HepG2 (cell line): ENCODE results near the gene AQP6. TPM values are rescaled to one million over a fixed set of nuclear protein-coding genes. Genes with fewer than 3 reads are reported as not detected.

Source experiments
- AKAP8 ChIP-seq: sonication (generic); formaldehyde crosslinking; IDR thresholded peaks from 2 replicates; pipeline ENCODE4 v1.5.1; 2020; ENCODE audit warnings: mild to moderate bottlenecking, missing genetic modification reagents
- CEBPB ChIP-seq: IDR thresholded peaks from 2 replicates; pipeline ENCODE4 v1.6.1; 2011; ENCODE audit warnings: low read depth, low read length, improper control_type of control experiment, borderline replicate concordance
- NCOA2 ChIP-seq: sonication (generic); formaldehyde crosslinking; IDR thresholded peaks from 2 replicates; pipeline ENCODE4 v1.8.0; 2022; ENCODE audit warnings: inconsistent platforms
- SALL1 ChIP-seq: sonication (generic); formaldehyde crosslinking; IDR thresholded peaks from 2 replicates; pipeline ENCODE4 v1.8.0; 2022; ENCODE audit warnings: mild to moderate bottlenecking, missing genetic modification reagents
- SOX6 ChIP-seq, 2 experiments: fragments of 450-650 bp in 1 of 2; sonication (generic) in 1 of 2; formaldehyde crosslinking in 1 of 2; IDR thresholded peaks; 2 replicates each; pipeline versions ENCODE4 v1.4.0 to v1.6.1; 2017 to 2020; ENCODE audit warnings: antibody characterized with exemption in 1 of 2, mild to moderate bottlenecking in 1 of 2, missing genetic modification reagents in 1 of 2
- STAT5B ChIP-seq: sonication (generic); formaldehyde crosslinking; IDR thresholded peaks from 2 replicates; pipeline ENCODE4 v1.4.0; 2020; ENCODE audit warnings: missing genetic modification reagents
- TCF12 ChIP-seq, 2 experiments: fragments of 450-650 bp in 1 of 2; sonication (generic) in 1 of 2; formaldehyde crosslinking in 1 of 2; IDR thresholded peaks; 2 replicates each; pipeline versions ENCODE4 v1.6.1 to v1.8.0; 2017 to 2022; ENCODE audit warnings: antibody characterized with exemption in 1 of 2, mild to moderate bottlenecking in 1 of 2, missing genetic modification reagents in 1 of 2, moderate library complexity in 1 of 2
- ZBTB38 ChIP-seq: sonication (generic); formaldehyde crosslinking; IDR thresholded peaks from 2 replicates; pipeline ENCODE4 v1.5.1; 2020; ENCODE audit warnings: mild to moderate bottlenecking, missing genetic modification reagents
- ZNF224 ChIP-seq: sonication (generic); formaldehyde crosslinking; IDR thresholded peaks from 2 replicates; pipeline ENCODE4 v1.5.0; 2020; ENCODE audit warnings: mild to moderate bottlenecking, missing genetic modification reagents
- ZNF292 ChIP-seq: sonication (generic); formaldehyde crosslinking; IDR thresholded peaks from 2 replicates; pipeline ENCODE4 v1.8.1; 2022; ENCODE audit warnings: mild to moderate bottlenecking, low read depth, missing genetic modification reagents, borderline replicate concordance
- ZNF549 ChIP-seq: sonication (generic); formaldehyde crosslinking; IDR thresholded peaks from 2 replicates; pipeline ENCODE4 v1.5.0; 2020; ENCODE audit warnings: missing genetic modification reagents
- ZNF589 ChIP-seq: sonication (generic); formaldehyde crosslinking; conservative IDR thresholded peaks from 2 replicates; pipeline ENCODE4 v1.8.0; 2022; ENCODE audit warnings: mild to moderate bottlenecking, moderate library complexity, missing genetic modification reagents
- ZNF83 ChIP-seq: sonication (generic); formaldehyde crosslinking; IDR thresholded peaks from 2 replicates; pipeline ENCODE4 v1.4.0; 2020; ENCODE audit warnings: missing genetic modification reagents, mild to moderate bottlenecking, borderline replicate concordance
- ZSCAN12 ChIP-seq: sonication (generic); formaldehyde crosslinking; IDR thresholded peaks from 2 replicates; pipeline ENCODE4 v1.9.0; 2021; ENCODE audit warnings: mild to moderate bottlenecking, missing genetic modification reagents
- polyA plus RNA-seq, 8 experiments: library from polyadenylated mRNA; depleted of rRNA in 3 of 8; stranded (reverse) in 7 of 8; unstranded in 1 of 8; fragments of >200 nt; fragmentation: Illumina TruSeq in 4 of 8; extraction: Trizol in 4 of 8; gene quantifications; 2 replicates each; pipeline versions ENCODE4 v1.2.1 to v1.2.3, GENCODE V29; 2011 to 2016; ENCODE audit warnings: low read depth in 4 of 8, missing spikeins in 1 of 8, mixed read lengths in 1 of 8; ENCODE audit not compliant: insufficient read depth in 1 of 8
- total RNA-seq, 5 experiments: library from RNA; depleted of rRNA; stranded (reverse); fragments of >200 nt; fragmentation: Illumina TruSeq; extraction: Trizol; gene quantifications; 2 replicates each; pipeline ENCODE4 v1.2.3, GENCODE V29; 2016; ENCODE audit warnings: low read depth in 1 of 5
- TF ChIP-seq, protein P1 (sequence below): sonication (generic); formaldehyde crosslinking; IDR thresholded peaks from 2 replicates; pipeline ENCODE4 v1.8.0; 2022; ENCODE audit warnings: missing genetic modification reagents, mild to moderate bottlenecking, borderline replicate concordance
- TF ChIP-seq, protein P2 (sequence below): sonication (generic); formaldehyde crosslinking; conservative IDR thresholded peaks from 2 replicates; pipeline ENCODE4 v1.4.0; 2020; ENCODE audit warnings: mild to moderate bottlenecking, missing genetic modification reagents, moderate library complexity
- TF ChIP-seq, protein P3 (sequence below): sonication (generic); formaldehyde crosslinking; IDR thresholded peaks from 2 replicates; pipeline ENCODE4 v1.4.0; 2020; ENCODE audit warnings: low read depth, missing genetic modification reagents
- TF ChIP-seq, protein P4 (sequence below): sonication (generic); formaldehyde crosslinking; conservative IDR thresholded peaks from 2 replicates; pipeline ENCODE4 v1.4.0; 2020; ENCODE audit warnings: missing genetic modification reagents

The AQP6 gene
- total and polyA plus RNA-seq, 2 of the 13 experiments (the other 11 are each of a cell fraction or from before 2014, with no cell fraction given) = 0.32 to 1.3 TPM

DNA sequence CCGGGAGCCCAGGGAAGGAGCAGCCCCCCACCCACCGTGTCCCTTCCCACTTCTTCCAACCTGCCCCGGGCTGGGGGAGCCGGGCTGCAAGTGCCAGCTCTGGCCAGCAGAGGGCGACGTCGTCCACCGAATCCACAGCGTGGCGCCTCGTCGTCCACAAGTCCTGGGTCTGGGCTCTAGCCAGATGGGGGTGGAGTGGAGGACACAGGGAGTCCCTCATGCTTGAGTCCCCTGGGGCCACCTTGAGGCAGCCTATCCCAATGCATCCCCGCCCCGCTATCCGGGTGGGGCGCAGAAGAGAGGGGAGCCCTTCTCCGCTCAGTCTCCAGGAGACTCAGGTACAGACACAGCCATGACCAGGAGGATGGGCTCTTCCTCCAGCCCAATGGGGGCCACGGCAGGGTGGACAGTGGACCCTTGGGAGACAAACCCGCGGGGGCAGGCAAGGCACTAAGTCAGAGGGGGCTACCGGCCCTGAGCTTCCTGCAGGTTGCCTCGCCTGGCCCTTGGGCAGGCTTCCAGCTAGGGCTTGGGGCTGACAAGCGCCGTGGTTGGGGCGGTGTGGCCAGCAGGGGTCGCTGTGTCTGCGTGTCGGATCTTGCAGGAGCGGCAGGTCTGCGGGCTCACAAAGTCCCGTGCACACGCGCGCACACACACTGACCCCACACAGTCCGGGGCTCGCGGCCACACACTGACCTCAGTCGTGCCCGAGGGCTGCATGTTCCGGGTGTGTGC, 5.5 kb upstream of the AQP6 start (continued):
- TF ChIP-seq, protein P1, sequence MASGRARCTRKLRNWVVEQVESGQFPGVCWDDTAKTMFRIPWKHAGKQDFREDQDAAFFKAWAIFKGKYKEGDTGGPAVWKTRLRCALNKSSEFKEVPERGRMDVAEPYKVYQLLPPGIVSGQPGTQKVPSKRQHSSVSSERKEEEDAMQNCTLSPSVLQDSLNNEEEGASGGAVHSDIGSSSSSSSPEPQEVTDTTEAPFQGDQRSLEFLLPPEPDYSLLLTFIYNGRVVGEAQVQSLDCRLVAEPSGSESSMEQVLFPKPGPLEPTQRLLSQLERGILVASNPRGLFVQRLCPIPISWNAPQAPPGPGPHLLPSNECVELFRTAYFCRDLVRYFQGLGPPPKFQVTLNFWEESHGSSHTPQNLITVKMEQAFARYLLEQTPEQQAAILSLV (CRISPR knock-in tag) = peak; percentile 23; the same call in 1 of the 2 replicates
- TF ChIP-seq ZNF83 (0 out of 2 replicates have a peak, but pooled peaks have one; percentile 27), ZNF224 (CRISPR knock-in tag) (peak; percentile 29; the same call in 1 of the 2 replicates), ZBTB38 (CRISPR knock-in tag) (peak; percentile 59; the same call in 1 of the 2 replicates), TCF12 (IDR thresholded peaks at IDR 0.05) (no peak), TCF12 (CRISPR knock-in tag; IDR thresholded peaks at IDR 0.05) (no peak), NCOA2 (no peak), ZSCAN12 (no peak), ZNF292 (CRISPR knock-in tag) (peak; percentile 36; the same call in 1 of the 2 replicates), SALL1 (CRISPR knock-in tag) (0 out of 2 replicates have a peak, but pooled peaks have one; percentile 33), STAT5B (CRISPR knock-in tag) (0 out of 2 replicates have a peak, but pooled peaks have one; percentile 41), ZNF589 (no peak), CEBPB (no peak), ZNF549 (CRISPR knock-in tag) (no peak), AKAP8 (CRISPR knock-in tag) (no peak), SOX6 (IDR thresholded peaks at IDR 0.05) (no peak), SOX6 (CRISPR knock-in tag; IDR thresholded peaks at IDR 0.05) (peak; percentile 54)
- TF ChIP-seq, protein P2, sequence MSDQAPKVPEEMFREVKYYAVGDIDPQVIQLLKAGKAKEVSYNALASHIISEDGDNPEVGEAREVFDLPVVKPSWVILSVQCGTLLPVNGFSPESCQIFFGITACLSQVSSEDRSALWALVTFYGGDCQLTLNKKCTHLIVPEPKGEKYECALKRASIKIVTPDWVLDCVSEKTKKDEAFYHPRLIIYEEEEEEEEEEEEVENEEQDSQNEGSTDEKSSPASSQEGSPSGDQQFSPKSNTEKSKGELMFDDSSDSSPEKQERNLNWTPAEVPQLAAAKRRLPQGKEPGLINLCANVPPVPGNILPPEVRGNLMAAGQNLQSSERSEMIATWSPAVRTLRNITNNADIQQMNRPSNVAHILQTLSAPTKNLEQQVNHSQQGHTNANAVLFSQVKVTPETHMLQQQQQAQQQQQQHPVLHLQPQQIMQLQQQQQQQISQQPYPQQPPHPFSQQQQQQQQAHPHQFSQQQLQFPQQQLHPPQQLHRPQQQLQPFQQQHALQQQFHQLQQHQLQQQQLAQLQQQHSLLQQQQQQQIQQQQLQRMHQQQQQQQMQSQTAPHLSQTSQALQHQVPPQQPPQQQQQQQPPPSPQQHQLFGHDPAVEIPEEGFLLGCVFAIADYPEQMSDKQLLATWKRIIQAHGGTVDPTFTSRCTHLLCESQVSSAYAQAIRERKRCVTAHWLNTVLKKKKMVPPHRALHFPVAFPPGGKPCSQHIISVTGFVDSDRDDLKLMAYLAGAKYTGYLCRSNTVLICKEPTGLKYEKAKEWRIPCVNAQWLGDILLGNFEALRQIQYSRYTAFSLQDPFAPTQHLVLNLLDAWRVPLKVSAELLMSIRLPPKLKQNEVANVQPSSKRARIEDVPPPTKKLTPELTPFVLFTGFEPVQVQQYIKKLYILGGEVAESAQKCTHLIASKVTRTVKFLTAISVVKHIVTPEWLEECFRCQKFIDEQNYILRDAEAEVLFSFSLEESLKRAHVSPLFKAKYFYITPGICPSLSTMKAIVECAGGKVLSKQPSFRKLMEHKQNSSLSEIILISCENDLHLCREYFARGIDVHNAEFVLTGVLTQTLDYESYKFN (CRISPR knock-in tag) = 0 out of 2 replicates have a peak, but pooled peaks have one; percentile 12
- TF ChIP-seq, protein P3, sequence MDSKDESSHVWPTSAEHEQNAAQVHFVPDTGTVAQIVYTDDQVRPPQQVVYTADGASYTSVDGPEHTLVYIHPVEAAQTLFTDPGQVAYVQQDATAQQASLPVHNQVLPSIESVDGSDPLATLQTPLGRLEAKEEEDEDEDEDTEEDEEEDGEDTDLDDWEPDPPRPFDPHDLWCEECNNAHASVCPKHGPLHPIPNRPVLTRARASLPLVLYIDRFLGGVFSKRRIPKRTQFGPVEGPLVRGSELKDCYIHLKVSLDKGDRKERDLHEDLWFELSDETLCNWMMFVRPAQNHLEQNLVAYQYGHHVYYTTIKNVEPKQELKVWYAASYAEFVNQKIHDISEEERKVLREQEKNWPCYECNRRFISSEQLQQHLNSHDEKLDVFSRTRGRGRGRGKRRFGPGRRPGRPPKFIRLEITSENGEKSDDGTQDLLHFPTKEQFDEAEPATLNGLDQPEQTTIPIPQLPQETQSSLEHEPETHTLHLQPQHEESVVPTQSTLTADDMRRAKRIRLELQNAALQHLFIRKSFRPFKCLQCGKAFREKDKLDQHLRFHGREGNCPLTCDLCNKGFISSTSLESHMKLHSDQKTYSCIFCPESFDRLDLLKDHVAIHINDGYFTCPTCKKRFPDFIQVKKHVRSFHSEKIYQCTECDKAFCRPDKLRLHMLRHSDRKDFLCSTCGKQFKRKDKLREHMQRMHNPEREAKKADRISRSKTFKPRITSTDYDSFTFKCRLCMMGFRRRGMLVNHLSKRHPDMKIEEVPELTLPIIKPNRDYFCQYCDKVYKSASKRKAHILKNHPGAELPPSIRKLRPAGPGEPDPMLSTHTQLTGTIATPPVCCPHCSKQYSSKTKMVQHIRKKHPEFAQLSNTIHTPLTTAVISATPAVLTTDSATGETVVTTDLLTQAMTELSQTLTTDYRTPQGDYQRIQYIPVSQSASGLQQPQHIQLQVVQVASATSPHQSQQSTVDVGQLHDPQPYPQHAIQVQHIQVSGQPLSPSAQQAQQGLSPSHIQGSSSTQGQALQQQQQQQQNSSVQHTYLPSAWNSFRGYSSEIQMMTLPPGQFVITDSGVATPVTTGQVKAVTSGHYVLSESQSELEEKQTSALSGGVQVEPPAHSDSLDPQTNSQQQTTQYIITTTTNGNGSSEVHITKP (CRISPR knock-in tag) = 0 out of 2 replicates have a peak, but pooled peaks have one; percentile 12
- TF ChIP-seq, protein P4, sequence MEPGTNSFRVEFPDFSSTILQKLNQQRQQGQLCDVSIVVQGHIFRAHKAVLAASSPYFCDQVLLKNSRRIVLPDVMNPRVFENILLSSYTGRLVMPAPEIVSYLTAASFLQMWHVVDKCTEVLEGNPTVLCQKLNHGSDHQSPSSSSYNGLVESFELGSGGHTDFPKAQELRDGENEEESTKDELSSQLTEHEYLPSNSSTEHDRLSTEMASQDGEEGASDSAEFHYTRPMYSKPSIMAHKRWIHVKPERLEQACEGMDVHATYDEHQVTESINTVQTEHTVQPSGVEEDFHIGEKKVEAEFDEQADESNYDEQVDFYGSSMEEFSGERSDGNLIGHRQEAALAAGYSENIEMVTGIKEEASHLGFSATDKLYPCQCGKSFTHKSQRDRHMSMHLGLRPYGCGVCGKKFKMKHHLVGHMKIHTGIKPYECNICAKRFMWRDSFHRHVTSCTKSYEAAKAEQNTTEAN (CRISPR knock-in tag) = 0 out of 2 replicates have a peak, but pooled peaks have one; percentile 36
